Measurements from ENCODE around the gene ZNF555.
"Not testable (repeated sequence)": the region's sequence is repeated elsewhere in the genome, so short reads cannot be mapped to it uniquely, and the experiment has no call there.

ZNF555 gene

DNA sequence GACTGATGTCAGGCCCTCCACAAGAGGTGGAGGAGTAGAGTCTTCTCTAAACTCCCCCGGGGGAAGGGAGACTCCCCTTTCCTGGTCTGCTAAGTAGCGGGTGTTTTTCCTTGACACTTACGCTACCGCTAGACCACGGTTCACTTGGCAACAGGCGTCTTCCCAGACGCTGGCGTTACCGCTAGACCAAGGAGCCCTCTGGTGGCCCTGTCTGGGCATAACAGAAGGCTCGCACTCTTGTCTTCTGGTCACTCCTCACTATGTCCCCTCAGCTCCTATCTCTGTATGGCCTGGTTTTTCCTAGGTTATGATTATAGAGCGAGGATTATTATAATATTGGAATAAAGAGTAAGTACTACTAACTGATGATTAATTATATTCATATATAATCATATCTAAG, 30.9 kb downstream of the ZNF555 start:
- DNase-seq: not testable (repeated sequence)

DNA sequence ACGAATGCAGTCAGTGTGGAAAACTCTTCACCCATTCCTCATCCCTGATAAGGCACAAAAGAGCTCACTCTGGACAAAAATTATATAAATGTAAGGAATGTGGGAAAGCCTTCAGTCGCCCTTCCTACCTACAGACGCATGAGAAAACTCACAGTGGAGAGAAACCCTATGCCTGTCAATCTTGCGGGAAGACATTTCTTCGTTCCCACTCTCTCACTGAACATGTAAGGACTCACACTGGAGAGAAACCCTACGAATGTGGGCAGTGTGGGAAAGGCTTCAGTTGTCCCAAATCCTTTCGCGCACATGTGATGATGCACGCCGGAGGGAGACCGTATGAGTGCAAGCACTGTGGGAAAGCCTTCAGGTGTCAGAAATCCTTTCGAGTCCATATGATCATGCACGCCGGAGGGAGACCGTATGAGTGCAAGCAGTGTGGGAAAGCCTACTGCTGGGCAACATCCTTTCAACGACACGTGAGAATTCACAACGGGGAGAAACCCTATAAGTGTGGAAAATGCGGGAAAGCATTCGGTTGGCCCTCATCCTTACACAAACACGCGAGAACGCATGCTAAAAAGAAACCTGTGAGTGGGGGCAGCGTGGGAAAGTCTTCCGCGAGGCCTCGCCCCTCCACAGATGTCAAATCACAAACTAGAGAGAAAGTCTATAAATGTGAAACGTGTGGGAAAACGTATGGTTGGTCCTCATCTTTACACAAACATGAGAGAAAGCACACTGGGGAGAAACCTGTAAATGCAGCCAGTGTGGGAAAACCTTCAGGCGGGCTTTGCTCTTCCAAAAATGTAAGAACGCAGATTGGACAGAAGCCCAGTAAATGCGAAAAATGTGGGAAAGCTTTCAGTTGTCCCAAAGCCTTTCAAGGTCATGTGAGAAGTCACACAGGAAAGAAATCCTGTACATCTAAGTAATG, 36.4 kb downstream of the ZNF555 start:
- DNase-seq: no peak

DNA sequence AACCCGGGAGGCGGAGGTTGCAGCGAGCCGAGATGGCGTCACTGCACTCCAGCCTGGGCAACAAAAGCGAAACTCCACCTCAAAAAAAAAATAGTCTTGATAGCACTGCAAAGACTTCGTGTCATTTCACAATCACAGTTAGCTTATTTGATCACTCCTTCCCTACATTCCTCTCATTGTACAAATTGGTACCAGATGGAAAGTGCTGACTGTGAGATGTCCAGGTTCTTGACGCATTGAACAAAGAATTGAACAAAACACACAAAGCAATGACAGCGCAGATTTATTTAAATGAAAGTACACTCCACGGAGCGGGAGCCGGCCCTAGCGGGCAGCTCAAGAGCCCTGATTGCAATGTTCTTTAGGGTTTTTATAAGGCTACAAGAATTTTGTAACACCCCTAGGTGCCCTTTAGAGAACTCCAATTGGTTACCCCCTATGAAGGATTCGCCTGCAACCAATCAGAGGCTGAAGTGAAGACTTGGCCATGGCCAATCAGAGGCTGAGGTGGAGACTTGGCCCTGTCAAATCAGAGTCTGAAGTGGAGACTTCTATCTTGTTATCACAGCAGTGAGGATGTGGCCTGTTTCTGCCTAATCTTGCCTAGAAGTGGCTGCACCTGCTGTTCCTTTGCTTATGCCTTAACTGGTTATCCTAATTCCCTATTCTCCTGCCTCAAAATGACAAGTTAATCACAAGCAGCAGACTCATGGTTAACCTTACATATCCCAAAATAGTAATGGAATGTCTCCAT, 42.6 kb downstream of the ZNF555 start:
- DNase-seq: no peak

- no peak for DNase-seq
These were observed 44.5 kb downstream of the ZNF555 start for GRCh38 chr19:2885736-2886135.

DNA sequence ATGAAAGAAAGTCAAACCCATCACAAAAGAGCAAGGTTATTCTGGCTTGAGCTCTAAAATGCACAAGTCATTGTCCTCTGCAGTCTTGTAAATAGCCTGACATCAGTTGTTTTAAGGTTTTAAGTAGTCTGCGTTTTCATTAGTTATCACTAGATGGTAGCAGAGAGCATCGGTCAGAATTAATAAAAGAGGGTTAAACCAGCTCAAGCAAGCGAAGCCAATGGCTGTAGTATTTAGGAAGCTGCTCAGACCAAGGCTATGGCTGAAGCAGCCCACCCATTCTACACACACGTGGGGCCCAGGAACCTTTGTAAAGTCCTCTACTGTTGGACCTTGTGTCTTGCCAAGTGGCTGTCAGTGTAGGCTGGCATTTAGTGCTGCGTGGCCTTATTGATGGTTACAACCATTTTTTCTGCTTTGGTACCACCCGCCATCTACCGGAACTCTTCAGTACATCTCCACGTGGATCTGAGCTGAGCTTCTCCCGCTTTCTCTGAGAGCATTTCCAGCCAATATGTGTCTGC, 46.2 kb downstream of the ZNF555 start:
- peak; percentile 51 for DNase-seq

DNA sequence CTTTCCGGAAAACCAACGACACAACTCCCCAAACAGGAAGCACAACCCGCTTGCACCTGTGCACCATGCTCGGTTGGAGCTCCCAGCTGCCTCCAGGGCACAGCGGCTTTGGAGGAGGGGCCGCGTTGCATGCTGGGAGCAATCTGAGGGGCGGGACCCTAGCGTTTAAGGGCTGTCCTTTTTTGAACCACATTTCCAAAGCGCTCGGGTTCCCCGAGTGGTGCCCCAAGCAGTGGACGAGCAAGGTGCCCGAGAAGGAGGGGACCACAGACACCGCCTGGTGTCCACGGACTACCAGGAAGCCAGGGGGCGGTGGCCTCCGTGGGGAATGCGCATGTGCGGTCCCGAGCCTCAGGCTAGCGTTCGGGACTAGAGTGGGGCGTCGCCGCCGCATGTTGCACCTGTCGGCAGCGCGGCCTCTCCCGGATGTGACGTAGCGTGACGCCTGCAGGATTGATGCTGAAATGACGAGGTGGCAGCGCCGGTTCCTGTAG, 47.5 kb downstream of the ZNF555 start:
- peak; percentile 64 for DNase-seq

- not testable (repeated sequence) for DNase-seq
These were observed 49.3 kb downstream of the ZNF555 start for GRCh38 chr19:2890531-2890930.

DNA sequence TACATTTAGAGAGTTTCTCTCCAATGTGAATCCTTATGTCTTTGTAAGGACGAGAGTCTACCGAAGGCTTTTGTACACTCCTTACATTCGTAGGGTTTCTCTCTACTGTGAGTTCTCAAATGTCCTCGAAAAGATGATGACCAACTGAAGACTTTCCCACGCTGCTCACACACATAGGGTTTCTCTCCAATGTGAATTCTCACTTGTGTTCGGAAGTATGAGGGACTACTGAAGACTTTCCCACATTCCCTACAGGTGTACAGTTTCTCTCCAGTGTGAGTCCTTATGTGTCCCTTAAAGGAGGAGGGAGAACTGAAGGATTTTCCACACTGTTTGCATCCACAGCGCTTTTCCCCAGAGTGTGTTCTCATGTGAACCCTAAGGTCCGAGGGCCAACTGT, 55.4 kb downstream of the ZNF555 start:
- no peak for DNase-seq

- DNase-seq: peak; percentile 92
These were observed 59.3 kb downstream of the ZNF555 start, which contains the start of gene ZNF57 for GRCh38 chr19:2900296-2901252. Gene ZNF57, plus strand, starts transcription at chr19:2900928. Its CDS starts 118 bp downstream, at chr19:2901046.

DNA sequence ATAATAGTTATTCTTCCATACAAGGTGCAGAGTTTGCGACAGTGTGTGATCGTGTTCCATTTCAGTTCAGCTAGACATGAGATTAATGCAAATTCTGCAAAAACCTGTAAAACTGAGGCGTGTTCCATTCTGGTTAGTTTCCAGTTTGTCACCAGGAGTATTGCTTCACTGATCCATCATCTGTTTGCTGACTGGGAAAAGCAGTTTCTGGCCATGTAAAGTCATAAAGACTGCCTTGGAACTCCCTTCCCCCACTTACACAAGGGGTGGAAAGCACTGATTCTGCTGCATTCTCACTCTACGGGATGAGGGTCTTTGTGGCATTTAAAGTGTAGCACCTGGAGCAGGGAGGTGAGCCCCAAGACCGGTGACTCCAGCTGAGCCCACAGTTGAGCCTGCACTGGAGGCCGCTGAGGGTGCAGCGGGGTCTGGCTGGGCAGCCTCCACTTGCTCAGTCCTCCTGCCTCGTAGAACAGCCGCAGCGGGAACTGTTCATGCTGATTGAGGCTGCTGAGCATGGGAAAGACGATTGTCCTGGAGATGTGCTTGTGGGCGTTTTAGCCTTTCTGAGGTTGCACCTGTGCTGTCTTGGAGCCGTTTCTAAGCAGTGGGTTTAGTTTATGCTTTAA, 61.4 kb downstream of the ZNF555 start:
- DNase-seq: no peak

DNA sequence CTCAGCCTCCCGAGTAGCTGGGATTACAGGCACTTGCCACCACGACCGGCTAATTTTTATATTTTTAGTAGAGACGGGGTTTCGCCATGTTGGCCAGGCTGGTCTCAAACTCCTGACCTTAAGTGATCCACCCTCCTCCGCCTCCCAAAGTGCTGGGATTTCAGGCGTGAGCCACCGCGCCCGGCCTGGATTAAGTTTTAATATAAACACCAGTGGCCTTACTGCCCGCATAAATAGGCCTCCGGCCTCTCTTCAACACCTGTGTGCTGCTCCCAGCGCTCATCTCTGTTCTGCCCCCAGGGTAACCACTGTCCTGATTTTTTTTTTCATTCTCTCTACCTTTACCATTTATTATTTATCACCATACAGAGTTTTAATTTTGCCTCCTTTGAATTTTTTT, 62.1 kb downstream of the ZNF555 start:
- DNase-seq: not testable (repeated sequence)

- DNase-seq: no peak
These were observed 64.7 kb downstream of the ZNF555 start for GRCh38 chr19:2905918-2906519.

- no peak for DNase-seq
These were observed 65.4 kb downstream of the ZNF555 start for GRCh38 chr19:2906631-2907195.

All from RPMI8226 (cell line).